HG03045 (cell line): ENCODE results near the gene ARHGDIA.
A peak's percentile ranks its signal among the peaks of the same experiment; 100 is the strongest.

Experiments used
- ATAC-seq: cut with Tn5 transposase; IDR thresholded peaks from one replicate; pipeline ENCODE4 v1.9.1; 2021; ENCODE audit warnings: mild to moderate bottlenecking, moderate library complexity; ENCODE audit not compliant: unreplicated experiment

Gene ARHGDIA

DNA sequence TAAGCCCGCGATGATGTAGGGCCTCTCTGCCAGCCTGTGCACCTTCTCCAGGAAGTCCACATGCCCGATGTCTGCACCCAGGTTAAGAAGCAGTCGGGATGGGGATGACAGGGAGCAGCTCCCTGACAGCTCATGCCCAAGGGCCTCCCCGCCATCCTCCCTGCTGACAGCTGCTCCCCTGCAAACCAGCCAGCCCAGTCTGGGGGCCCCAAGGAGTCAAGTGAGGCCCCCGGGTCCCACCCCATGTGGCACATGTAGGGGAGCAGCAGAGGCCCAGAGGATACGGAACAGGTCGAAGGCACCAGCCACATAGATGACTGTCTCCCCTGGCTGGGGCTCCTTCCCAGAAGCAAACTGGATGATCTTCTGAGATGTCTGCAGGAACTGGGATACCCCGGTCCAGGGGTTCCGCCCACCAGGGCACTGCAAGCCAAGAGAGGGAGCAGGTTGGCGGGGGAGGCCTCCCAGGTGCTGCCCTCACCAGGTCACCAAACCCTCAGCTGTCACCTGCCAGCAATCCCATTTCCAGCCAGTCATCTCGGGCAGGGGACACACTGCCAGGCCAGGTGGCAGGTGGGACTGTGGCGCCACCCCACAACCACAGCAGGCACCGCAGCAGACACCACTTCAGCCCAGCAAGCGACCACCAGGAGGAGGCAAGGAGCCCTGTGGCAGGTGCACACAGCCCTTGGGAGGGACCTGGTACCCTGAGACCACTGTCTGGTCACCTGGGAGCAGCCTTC lies 35.5 kb upstream of the ARHGDIA start:
- no peak for ATAC-seq

- no peak for ATAC-seq
These were observed 34.9 kb upstream of the ARHGDIA start for GRCh38 chr17:81905993-81906392.

GRCh38 chr17:81905424-81905875 lies 34.3 kb upstream of the ARHGDIA start:
- ATAC-seq = no peak

GRCh38 chr17:81904600-81905423 lies 33.7 kb upstream of the ARHGDIA start:
- no peak for ATAC-seq

- ATAC-seq = no peak
These were observed 32.9 kb upstream of the ARHGDIA start for GRCh38 chr17:81903896-81904599.

- ATAC-seq = no peak
These were observed 32.3 kb upstream of the ARHGDIA start for GRCh38 chr17:81903415-81903831.

- ATAC-seq = no peak
These were observed 31.7 kb upstream of the ARHGDIA start for GRCh38 chr17:81902653-81903414.

DNA sequence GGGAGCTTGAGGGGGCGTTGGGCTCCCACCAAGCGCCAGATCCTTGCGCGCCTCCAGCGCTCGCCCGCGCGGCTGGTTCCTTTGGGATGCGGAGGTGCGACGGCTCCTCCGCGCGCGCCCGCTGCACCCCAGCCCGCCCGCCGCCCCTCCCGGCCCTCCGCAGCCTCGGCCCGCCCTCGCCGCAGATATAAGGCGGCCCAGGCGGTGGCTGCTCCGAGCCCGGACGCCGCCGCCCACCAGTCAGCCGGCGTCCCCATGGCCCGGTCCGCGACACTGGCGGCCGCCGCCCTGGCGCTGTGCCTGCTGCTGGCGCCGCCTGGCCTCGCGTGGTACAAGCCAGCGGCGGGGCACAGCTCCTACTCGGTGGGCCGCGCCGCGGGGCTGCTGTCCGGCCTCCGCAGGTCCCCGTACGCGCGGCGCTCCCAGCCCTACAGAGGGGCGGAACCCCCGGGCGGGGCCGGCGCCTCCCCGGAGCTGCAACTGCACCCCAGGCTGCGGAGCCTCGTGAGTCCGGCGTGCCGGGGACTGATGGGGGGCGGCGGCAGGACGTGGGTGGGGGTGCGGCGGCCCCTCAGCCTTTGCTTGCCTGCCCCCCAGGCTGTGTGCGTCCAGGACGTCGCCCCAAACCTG lies 31.0 kb upstream of the ARHGDIA start, which contains the start of gene NPB:
Gene NPB (plus strand): TSS at position 216 of the 630 bp plus-strand sequence. CDS start 40 bp downstream, at position 256.
- no peak for ATAC-seq

- ATAC-seq = no peak
These were observed 30.3 kb upstream of the ARHGDIA start for GRCh38 chr17:81901167-81902022.

DNA sequence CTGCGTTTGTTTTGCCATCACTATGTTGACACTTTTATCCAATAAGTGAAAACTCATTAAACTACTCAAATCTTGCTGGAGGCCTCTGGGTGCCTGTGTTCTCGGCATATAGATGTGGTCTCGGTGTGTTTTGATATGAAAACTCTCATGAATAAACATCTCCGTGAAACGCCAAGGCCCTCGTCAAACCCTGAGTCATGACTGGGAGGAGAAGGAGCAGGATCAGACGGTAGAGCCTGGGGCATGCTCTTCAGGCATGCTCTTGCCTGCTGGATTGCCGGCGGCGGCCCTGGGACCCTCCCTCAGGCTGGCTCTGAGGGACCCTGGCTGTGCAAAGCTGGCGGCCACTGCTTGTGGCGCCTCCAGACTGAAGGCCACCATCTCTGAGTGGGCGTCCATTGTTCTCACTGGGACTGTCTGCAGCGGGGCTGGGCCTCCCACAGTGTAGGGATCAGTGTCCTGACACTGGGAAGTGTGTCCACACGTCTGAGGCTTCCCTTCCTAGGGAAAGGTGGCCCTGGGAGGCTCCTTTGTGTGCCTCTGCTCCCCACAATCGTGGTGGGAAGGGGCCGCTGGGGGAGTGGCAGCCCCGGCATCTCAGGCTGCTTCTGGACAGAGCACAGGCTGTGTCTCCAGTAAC lies 29.2 kb upstream of the ARHGDIA start:
- ATAC-seq = no peak

DNA sequence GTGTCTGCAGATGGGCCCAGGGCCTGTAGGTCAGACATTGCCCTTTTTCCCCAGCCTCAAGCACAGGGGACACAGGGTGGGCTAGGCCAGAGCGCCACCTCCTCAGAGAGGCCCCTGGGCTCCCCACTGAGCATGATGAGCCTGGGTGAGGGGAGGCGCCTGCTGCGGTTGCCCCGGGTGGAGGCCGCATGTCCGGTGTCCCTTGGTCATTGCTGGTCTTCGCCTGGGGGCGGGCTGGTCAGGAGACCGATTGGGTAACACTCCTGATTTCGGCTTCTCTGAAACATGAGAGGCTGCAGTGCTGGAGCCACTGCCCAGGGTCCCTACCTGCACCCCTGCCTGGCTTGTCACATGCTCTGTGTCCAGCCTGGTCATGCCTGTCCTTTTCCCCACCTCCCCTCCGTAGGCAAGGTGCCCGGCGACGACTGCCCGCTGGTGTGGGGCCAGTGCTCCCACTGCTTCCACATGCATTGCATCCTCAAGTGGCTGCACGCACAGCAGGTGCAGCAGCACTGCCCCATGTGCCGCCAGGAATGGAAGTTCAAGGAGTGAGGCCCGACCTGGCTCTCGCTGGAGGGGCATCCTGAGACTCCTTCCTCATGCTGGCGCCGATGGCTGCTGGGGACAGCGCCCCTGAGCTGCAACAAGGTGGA lies 28.5 kb upstream of the ARHGDIA start:
- no peak for ATAC-seq

- ATAC-seq = no peak
These were observed 27.7 kb upstream of the ARHGDIA start for GRCh38 chr17:81898885-81899284.

- ATAC-seq = no peak
These were observed 27.1 kb upstream of the ARHGDIA start for GRCh38 chr17:81898029-81898866.

- ATAC-seq = no peak
These were observed 24.3 kb upstream of the ARHGDIA start for GRCh38 chr17:81895400-81895799.

GRCh38 chr17:81891303-81891552 lies 20.1 kb upstream of the ARHGDIA start:
- peak; percentile 29 for ATAC-seq

DNA sequence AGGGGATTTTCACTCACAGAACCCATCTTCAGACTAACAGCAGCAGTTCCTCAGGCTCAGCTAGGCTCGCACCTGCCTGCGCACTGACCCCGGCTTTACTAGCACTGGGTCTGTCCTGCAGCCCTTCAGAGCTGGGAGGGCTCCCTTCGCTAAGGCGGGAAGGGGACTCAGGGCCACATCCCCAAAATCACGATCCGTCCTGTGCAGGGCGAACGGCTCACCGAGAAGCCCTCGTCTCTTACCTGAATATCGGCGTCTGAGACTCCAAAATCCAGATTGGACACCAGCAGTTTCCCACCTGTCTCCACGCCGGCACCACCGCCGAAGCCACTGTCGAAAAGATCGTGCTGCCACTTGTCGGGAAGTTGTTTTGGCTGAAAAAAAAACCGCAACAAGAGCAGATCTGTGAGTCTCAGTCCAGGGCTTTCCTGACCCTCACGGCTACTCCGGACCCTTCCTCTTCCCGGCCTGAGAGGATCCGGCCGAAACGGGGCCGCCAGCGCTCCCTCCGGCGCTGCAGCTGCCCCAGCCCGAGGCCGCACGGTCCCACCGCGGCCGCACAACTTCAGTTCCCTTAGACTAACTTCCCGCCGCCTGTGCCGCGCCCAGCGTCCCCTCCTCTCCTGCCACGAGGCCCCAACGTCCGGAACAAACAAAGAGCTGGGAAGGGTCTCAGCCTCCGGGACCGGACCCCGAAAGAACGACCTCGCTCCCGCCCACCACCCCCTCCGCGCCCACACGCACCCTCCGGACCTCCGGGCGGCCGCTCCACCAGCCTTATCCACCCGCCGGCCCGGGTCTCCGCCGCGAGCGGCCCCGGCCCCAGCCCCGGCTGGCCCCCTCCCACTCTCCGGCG lies 19.5 kb upstream of the ARHGDIA start:
- no peak for ATAC-seq

GRCh38 chr17:81889602-81890001 lies 18.5 kb upstream of the ARHGDIA start:
- no peak for ATAC-seq
